ENCODE data around the gene RPL13A. TPM values are rescaled to one million over a fixed set of nuclear protein-coding genes. Genes with fewer than 3 reads are reported as not detected.

Gene RPL13A
- total RNA-seq, 1 donor from 2014 or later: 3,501 TPM

GRCh38 chr19:49490287-49491029 lies 3.0 kb downstream of the RPL13A start:
- no peak for TF ChIP-seq CTCF (IDR thresholded peaks at IDR 0.05; ENCODE audit: insufficient read depth, low read length, severe bottlenecking)
- DNase-seq (ENCODE audit: low read depth): no peak
- Histone ChIP-seq H3K36me3 (ENCODE audit: control insufficient read depth, insufficient read depth, low read length) (peaks cover 29% of the 10 kb centered on the region), H3K27me3 (ENCODE audit: control insufficient read depth, insufficient read depth, low read length) (no peaks in the 10 kb centered on the region), H3K4me3 (ENCODE audit: low read depth, low read length) (no peak overlapping the region)
- FAIRE-seq: no peak

- DNase-seq (ENCODE audit: low read depth) (no peak), FAIRE-seq (no peak)
- H3K36me3 ChIP-seq (ENCODE audit: control insufficient read depth, insufficient read depth, low read length): peaks cover 29% of the 10 kb centered on the region
- H3K27me3 ChIP-seq (ENCODE audit: control insufficient read depth, insufficient read depth, low read length): no peaks in the 10 kb centered on the region
- H3K4me3 ChIP-seq (ENCODE audit: low read depth, low read length): no peak overlapping the region
- TF ChIP-seq CTCF (IDR thresholded peaks at IDR 0.05; ENCODE audit: insufficient read depth, low read length, severe bottlenecking): no peak
Measured at GRCh38 chr19:49491030-49491803, 3.8 kb downstream of the RPL13A start.

- Histone ChIP-seq H3K4me3 (ENCODE audit: low read depth, low read length) (no peak overlapping the region), H3K36me3 (ENCODE audit: control insufficient read depth, insufficient read depth, low read length) (peaks cover 29% of the 10 kb centered on the region), H3K27me3 (ENCODE audit: control insufficient read depth, insufficient read depth, low read length) (no peaks in the 10 kb centered on the region)
- FAIRE-seq (no peak), DNase-seq (ENCODE audit: low read depth) (no peak)
- TF ChIP-seq CTCF (IDR thresholded peaks at IDR 0.05; ENCODE audit: insufficient read depth, low read length, severe bottlenecking): no peak
Measured at GRCh38 chr19:49491804-49492572, 4.6 kb downstream of the RPL13A start.

- no peaks in the 10 kb centered on the region for H3K27me3 ChIP-seq (ENCODE audit: control insufficient read depth, insufficient read depth, low read length)
- TF ChIP-seq CTCF (IDR thresholded peaks at IDR 0.05; ENCODE audit: insufficient read depth, low read length, severe bottlenecking): no peak
- peaks cover 34% of the 10 kb centered on the region for H3K36me3 ChIP-seq (ENCODE audit: control insufficient read depth, insufficient read depth, low read length)
- peak; percentile 59 for DNase-seq (ENCODE audit: low read depth)
- FAIRE-seq: no peak
- no peak overlapping the region for H3K4me3 ChIP-seq (ENCODE audit: low read depth, low read length)
Measured at GRCh38 chr19:49492573-49493405, 5.4 kb downstream of the RPL13A start.

DNA sequence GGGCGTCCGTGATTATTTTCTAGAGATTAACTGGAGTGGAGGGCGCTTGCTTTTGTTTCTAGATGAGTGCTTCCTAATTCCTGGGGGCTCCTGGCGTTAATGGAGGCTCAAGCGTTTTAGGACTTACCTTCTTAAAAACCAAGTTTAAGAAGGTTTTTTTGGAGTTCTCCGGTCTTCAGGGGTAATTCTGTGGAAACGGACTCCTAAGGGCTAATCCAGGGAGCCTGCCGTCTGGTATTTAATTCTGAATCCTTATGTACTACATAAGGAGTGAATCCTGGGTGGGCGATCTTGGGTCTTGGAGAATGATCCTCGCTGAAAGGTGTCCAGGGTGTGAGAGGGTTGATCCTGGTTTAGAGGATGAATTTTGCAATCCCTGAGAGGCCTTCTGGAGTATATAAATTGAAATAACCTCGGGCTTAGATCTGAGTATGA lies 9.2 kb downstream of the RPL13A start:
- H3K4me3 ChIP-seq (ENCODE audit: low read depth, low read length): peak overlapping the region; percentile 78
- no peaks in the 10 kb centered on the region for H3K27me3 ChIP-seq (ENCODE audit: control insufficient read depth, insufficient read depth, low read length)
- FAIRE-seq (no peak), DNase-seq (ENCODE audit: low read depth) (no peak)
- peaks cover 25% of the 10 kb centered on the region for H3K36me3 ChIP-seq (ENCODE audit: control insufficient read depth, insufficient read depth, low read length)
- TF ChIP-seq CTCF (IDR thresholded peaks at IDR 0.05; ENCODE audit: insufficient read depth, low read length, severe bottlenecking): no peak

Measured in bronchial epithelial cell (primary cell).